GM12892 (cell line): ENCODE data around the gene NMU.

ENCODE experiments used
- POLR2A ChIP-seq: IDR thresholded peaks from 2 replicates; pipeline ENCODE4 v1.6.1; 2011; ENCODE audit warnings: low read depth, low read length, control low read depth
- POLR2AphosphoS5 ChIP-seq: IDR thresholded peaks from 2 replicates; pipeline ENCODE4 v1.6.1; 2011; ENCODE audit warnings: low read depth, low read length, control low read depth
- TAF1 ChIP-seq: IDR thresholded peaks from 2 replicates; pipeline ENCODE4 v1.6.1; 2011; ENCODE audit warnings: low read depth, mild to moderate bottlenecking, control low read depth, low read length, borderline replicate concordance

GRCh38 chr4:55613621-55614020 is 22.5 kb downstream of the NMU start:
- no peak for TF ChIP-seq POLR2A
- no peak for TF ChIP-seq POLR2AphosphoS5
- no peak for TF ChIP-seq TAF1
